Keratinocyte (primary cell): ENCODE results near the gene KCNG2. TPM values are rescaled to one million over a fixed set of nuclear protein-coding genes. Genes with fewer than 3 reads are reported as not detected.

Experiments
- DNase-seq: peaks from one replicate; pipeline ENCODE4 v3.0.0-alpha.2; 2011; ENCODE audit warnings: low read depth, missing footprints, low spot score
- FAIRE-seq: peaks from 2 replicates; lab custom pipeline; 2011; peaks lifted over from hg19 to GRCh38; lab: Jason Lieb, UNC
- H2AFZ ChIP-seq: 2 replicates; pipeline ENCODE4 v1.6.0; 2012; ENCODE audit warnings: low read length, control low read depth, inconsistent platforms; ENCODE audit not compliant: control insufficient read depth
- H3K27ac ChIP-seq: 2 replicates; pipeline ENCODE4 v1.5.1; 2011; ENCODE audit warnings: low read length; ENCODE audit not compliant: control insufficient read depth, insufficient read depth
- H3K27me3 ChIP-seq: 3 replicates; pipeline ENCODE4 v1.6.0; 2011; ENCODE audit warnings: low read length; ENCODE audit not compliant: control insufficient read depth, insufficient read depth; ENCODE audit errors: extremely low read depth
- H3K36me3 ChIP-seq, 2 experiments: 2 replicates in 1 of 2; 3 replicates in 1 of 2; pipeline ENCODE4 v1.5.1; 2011; ENCODE audit warnings: low read length in 2 of 2, mild to moderate bottlenecking in 1 of 2; ENCODE audit not compliant: control insufficient read depth in 2 of 2, insufficient read depth in 2 of 2; ENCODE audit errors: extremely low read depth in 1 of 2
- H3K4me1 ChIP-seq: 3 replicates; pipeline ENCODE4 v1.5.1; 2011; ENCODE audit warnings: low read length; ENCODE audit not compliant: control insufficient read depth, insufficient read depth; ENCODE audit errors: extremely low read depth
- H3K4me2 ChIP-seq: 3 replicates; pipeline ENCODE4 v1.6.0; 2011; ENCODE audit warnings: low read depth, low read length; ENCODE audit not compliant: control insufficient read depth, insufficient read depth; ENCODE audit errors: extremely low read depth
- H3K4me3 ChIP-seq, 3 experiments: fragments of 200-600 bp in 1 of 3; sonication (generic) in 1 of 3; 2 replicates in 2 of 3; 3 replicates in 1 of 3; pipeline ENCODE4 v1.5.1; 2011 to 2016; ENCODE audit warnings: low read length in 3 of 3, mild to moderate bottlenecking in 3 of 3, control low read depth in 2 of 3, inconsistent platforms in 1 of 3, low read depth in 1 of 3, mixed read lengths in 1 of 3, mixed run types in 1 of 3, moderate library complexity in 1 of 3; ENCODE audit not compliant: control insufficient read depth in 2 of 3, insufficient read depth in 2 of 3; ENCODE audit errors: extremely low read depth in 1 of 3
- H3K79me2 ChIP-seq: 2 replicates; pipeline ENCODE4 v1.6.0; 2012; ENCODE audit warnings: low read length; ENCODE audit not compliant: control insufficient read depth, insufficient read depth
- H3K9ac ChIP-seq: 3 replicates; pipeline ENCODE4 v1.6.0; 2011; ENCODE audit warnings: low read length; ENCODE audit not compliant: control insufficient read depth, insufficient read depth; ENCODE audit errors: extremely low read depth
- H3K9me1 ChIP-seq: 3 replicates; pipeline ENCODE4 v1.6.0; 2011; ENCODE audit warnings: low read length; ENCODE audit not compliant: control insufficient read depth, insufficient read depth; ENCODE audit errors: extremely low read depth
- H3K9me3 ChIP-seq: 2 replicates; pipeline ENCODE4 v1.5.1; 2012; ENCODE audit warnings: low read depth, low read length; ENCODE audit not compliant: control insufficient read depth
- H4K20me1 ChIP-seq: 3 replicates; pipeline ENCODE4 v1.6.0; 2011; ENCODE audit warnings: low read length; ENCODE audit not compliant: control insufficient read depth, insufficient read depth; ENCODE audit errors: extremely low read depth
- CTCF ChIP-seq, 3 experiments: IDR thresholded peaks in 1 of 3; conservative IDR thresholded peaks in 1 of 3; optimal IDR thresholded peaks in 1 of 3; 2 replicates in 2 of 3; 3 replicates in 1 of 3; pipeline versions ENCODE3 to v1.5.1; 2011; ENCODE audit warnings: low read length in 3 of 3, mild to moderate bottlenecking in 3 of 3, moderate library complexity in 2 of 3, control low read depth in 1 of 3, inconsistent platforms in 1 of 3; ENCODE audit not compliant: insufficient read depth in 2 of 3; ENCODE audit errors: extremely low read depth in 1 of 3
- EZH2 ChIP-seq: IDR thresholded peaks from one replicate; pipeline ENCODE4 v1.6.1; 2012; ENCODE audit warnings: inconsistent platforms, mild to moderate bottlenecking, low read length, moderate library complexity
- dilution Hi-C: fragments of 300-500 bp; cut with MboI; formaldehyde crosslinking; loops from one replicate; pipeline ENCODE4 v1.7.0; 2020; ENCODE audit warnings: low sequenced_read_pairs; ENCODE audit not compliant: extremely low pct_ligation_motif_present
- polyA plus RNA-seq, 5 experiments: library from polyadenylated mRNA; depleted of rRNA in 3 of 5; stranded (reverse) in 3 of 5; stranded (forward) in 1 of 5; unstranded in 1 of 5; fragments of >200 nt; gene quantifications; 1 replicate in 1 of 5; 2 replicates in 3 of 5; 3 replicates in 1 of 5; pipeline versions ENCODE4 v1.2.1 to v1.2.3, GENCODE V29; 2011 to 2012; ENCODE audit warnings: missing spikeins in 2 of 5, low read depth in 1 of 5, low replicate concordance in 1 of 5

The KCNG2 gene
- polyA plus RNA-seq, 1 donor (not counting 4 experiments of a cell fraction or from before 2014, with no cell fraction given): not detected

DNA sequence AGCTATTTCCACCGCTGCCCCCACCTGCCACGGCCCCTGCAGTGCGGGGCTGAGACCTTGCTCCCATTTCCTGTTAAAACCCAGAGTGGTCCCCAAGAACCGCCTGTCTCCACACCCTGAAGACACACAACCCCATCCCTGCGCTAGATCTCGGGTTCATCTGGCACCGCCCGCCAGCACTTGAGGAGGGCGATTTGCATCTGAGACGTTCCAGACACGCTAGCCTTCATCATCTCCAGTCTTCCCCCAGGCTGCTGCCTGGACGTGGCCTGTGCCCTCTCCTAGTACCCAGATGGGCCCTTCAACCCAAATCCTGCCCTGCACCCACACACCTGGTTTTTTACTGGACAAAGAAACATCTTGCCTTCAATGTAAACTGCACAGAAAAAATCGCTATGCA lies 103.9 kb downstream of the KCNG2 start:
- peaks cover 8% of the 10 kb centered on the region for H3K4me1 ChIP-seq
- no peak overlapping the region for H3K4me3 ChIP-seq
- H3K27ac ChIP-seq: no peak overlapping the region
- TF ChIP-seq EZH2: no peak
- no peak for TF ChIP-seq CTCF (optimal IDR thresholded peaks at IDR 0.05 in 1 of 3, IDR thresholded peaks at IDR 0.05 in 1 of 3, conservative IDR thresholded peaks at IDR 0.05 in 1 of 3; ENCODE audit: extremely low read depth in 1 of 3, insufficient read depth in 2 of 3, low read length in 3 of 3)
- no peaks in the 10 kb centered on the region for H4K20me1 ChIP-seq
- H2AFZ ChIP-seq: no peak overlapping the region
- FAIRE-seq (no peak), DNase-seq (no peak)
- dilution Hi-C loops: no loop called here
- H3K9me1 ChIP-seq: no peaks in the 10 kb centered on the region
- H3K27me3 ChIP-seq: no peaks in the 10 kb centered on the region
- peaks cover 8 to 9% of the 10 kb centered on the region in 2 experiments for H3K36me3 ChIP-seq
- no peak overlapping the region for H3K9ac ChIP-seq
- no peaks in the 10 kb centered on the region for H3K79me2 ChIP-seq
- no peak overlapping the region for H3K4me2 ChIP-seq
- peaks cover 21% of the 10 kb centered on the region for H3K9me3 ChIP-seq

- peaks cover 19% of the 10 kb centered on the region for H3K9me3 ChIP-seq
- no peak overlapping the region for H3K9ac ChIP-seq
- no peaks in the 10 kb centered on the region for H4K20me1 ChIP-seq
- H3K27ac ChIP-seq: no peak overlapping the region
- H3K4me3 ChIP-seq: no peak overlapping the region
- dilution Hi-C loops: no loop called here
- H3K9me1 ChIP-seq: no peaks in the 10 kb centered on the region
- FAIRE-seq (no peak), DNase-seq (no peak)
- no peak overlapping the region for H2AFZ ChIP-seq
- no peak overlapping the region for H3K4me2 ChIP-seq
- H3K4me1 ChIP-seq: peaks cover 8% of the 10 kb centered on the region
- no peaks in the 10 kb centered on the region for H3K27me3 ChIP-seq
- no peaks in the 10 kb centered on the region for H3K79me2 ChIP-seq
- peaks cover 8 to 9% of the 10 kb centered on the region in 2 experiments for H3K36me3 ChIP-seq
- no peak for TF ChIP-seq CTCF (optimal IDR thresholded peaks at IDR 0.05 in 1 of 3, IDR thresholded peaks at IDR 0.05 in 1 of 3, conservative IDR thresholded peaks at IDR 0.05 in 1 of 3; ENCODE audit: extremely low read depth in 1 of 3, insufficient read depth in 2 of 3, low read length in 3 of 3)
- TF ChIP-seq EZH2: no peak
Measured at GRCh38 chr18:79902075-79902474, 104.3 kb downstream of the KCNG2 start.
